WTC11 (cell line): ENCODE results near the gene COMMD10.

Source experiments
- CTCF ChIP-seq: fragments of 200-600 bp; IDR thresholded peaks from 2 replicates; pipeline ENCODE4 v1.8.0; 2022; ENCODE audit warnings: antibody characterized with exemption
- ELF4 ChIP-seq: sonication (generic); formaldehyde crosslinking; IDR thresholded peaks from 2 replicates; pipeline ENCODE4 v1.8.1; 2022; ENCODE audit warnings: low read depth, mild to moderate bottlenecking, moderate library complexity, missing genetic modification reagents
- FOXP1 ChIP-seq: sonication (generic); formaldehyde crosslinking; IDR thresholded peaks from 2 replicates; pipeline ENCODE4 v1.8.0; 2022; ENCODE audit warnings: missing genetic modification reagents, mild to moderate bottlenecking, moderate library complexity, borderline replicate concordance
- NFATC4 ChIP-seq: fragments of 250-450 bp; sonication (Bioruptor Pico); IDR thresholded peaks from 2 replicates; pipeline ENCODE4 v1.9.0; 2021; ENCODE audit warnings: mild to moderate bottlenecking
- NR2C2 ChIP-seq: sonication (generic); formaldehyde crosslinking; IDR thresholded peaks from 2 replicates; pipeline ENCODE4 v1.8.0; 2022; ENCODE audit warnings: mild to moderate bottlenecking, missing genetic modification reagents
- RELA ChIP-seq: sonication (generic); formaldehyde crosslinking; IDR thresholded peaks from 2 replicates; pipeline ENCODE4 v1.8.1; 2022; ENCODE audit warnings: missing genetic modification reagents, mild to moderate bottlenecking, borderline replicate concordance
- TCF7 ChIP-seq: sonication (generic); formaldehyde crosslinking; IDR thresholded peaks from 2 replicates; pipeline ENCODE4 v1.8.0; 2022; ENCODE audit warnings: mild to moderate bottlenecking, low read depth, missing genetic modification reagents, moderate library complexity
- TEAD1 ChIP-seq: sonication (generic); formaldehyde crosslinking; IDR thresholded peaks from 2 replicates; pipeline ENCODE4 v1.8.0; 2022; ENCODE audit warnings: mild to moderate bottlenecking, missing genetic modification reagents

DNA sequence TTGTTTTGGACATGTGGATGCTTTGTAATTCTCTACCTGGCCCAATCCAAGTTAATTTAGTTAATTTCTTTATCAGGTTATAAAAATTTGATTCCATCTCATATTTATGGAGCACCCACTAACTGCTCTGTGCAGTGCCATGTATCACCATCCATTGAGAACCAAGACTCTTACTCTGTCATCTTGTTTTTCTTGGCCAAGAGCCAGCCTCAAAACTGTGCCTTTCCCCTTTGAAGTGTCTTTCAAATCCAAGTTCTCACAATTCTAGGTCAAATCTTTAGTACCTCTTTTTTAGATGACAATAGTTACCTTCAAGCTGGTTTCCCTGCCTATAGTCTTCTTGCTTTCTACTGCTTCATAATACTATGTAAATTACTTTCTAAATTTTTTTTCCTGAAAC is 3.2 kb downstream of the COMMD10 start:
- TF ChIP-seq TCF7 (no peak), NFATC4 (CRISPR knock-in tag) (no peak), CTCF (no peak), FOXP1 (no peak), NR2C2 (no peak), ELF4 (CRISPR knock-in tag) (no peak), TEAD1 (CRISPR knock-in tag) (no peak), RELA (CRISPR knock-in tag) (no peak)
